Body of pancreas (tissue), 4 donors: ENCODE results near the gene SLC26A4.

Experiments
- POLR2A ChIP-seq, 3 donors: fragments of 450-650 bp; IDR thresholded peaks; one replicate each; pipeline ENCODE4 v1.6.1; 2016; ENCODE audit warnings: antibody characterized with exemption in 3 of 3, mild to moderate bottlenecking in 2 of 3
- TF ChIP-seq, protein P1 (sequence below), 7 experiments: fragments of 450-650 bp in 4 of 7; fragments of 200-600 bp in 3 of 7; sonication (generic) in 3 of 7; IDR thresholded peaks; one replicate each; pipeline ENCODE4 v1.5.1; 2016 to 2019; ENCODE audit warnings: antibody characterized with exemption in 7 of 7

DNA sequence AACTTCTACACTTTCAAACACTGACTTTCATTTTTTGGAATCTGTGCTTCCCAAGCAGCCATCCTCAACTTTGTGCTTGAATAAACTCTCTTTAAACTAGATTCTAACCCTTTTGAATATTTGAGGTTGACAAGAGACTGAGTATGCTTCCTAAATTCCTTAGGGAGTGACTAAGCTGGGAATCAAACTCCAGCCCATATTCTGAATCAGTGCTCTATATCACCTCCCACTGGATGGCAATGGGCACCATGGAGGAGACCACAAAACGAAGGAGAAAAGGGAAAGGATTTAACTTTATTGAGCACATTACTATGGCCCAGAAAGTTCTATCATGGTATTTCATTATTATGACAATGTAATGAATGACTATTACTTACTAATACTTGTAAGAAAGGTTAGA is 17.2 kb upstream of the SLC26A4 start:
- TF ChIP-seq, protein P1, sequence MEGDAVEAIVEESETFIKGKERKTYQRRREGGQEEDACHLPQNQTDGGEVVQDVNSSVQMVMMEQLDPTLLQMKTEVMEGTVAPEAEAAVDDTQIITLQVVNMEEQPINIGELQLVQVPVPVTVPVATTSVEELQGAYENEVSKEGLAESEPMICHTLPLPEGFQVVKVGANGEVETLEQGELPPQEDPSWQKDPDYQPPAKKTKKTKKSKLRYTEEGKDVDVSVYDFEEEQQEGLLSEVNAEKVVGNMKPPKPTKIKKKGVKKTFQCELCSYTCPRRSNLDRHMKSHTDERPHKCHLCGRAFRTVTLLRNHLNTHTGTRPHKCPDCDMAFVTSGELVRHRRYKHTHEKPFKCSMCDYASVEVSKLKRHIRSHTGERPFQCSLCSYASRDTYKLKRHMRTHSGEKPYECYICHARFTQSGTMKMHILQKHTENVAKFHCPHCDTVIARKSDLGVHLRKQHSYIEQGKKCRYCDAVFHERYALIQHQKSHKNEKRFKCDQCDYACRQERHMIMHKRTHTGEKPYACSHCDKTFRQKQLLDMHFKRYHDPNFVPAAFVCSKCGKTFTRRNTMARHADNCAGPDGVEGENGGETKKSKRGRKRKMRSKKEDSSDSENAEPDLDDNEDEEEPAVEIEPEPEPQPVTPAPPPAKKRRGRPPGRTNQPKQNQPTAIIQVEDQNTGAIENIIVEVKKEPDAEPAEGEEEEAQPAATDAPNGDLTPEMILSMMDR (IDR thresholded peaks at IDR 0.05): no peak
- no peak for TF ChIP-seq POLR2A (IDR thresholded peaks at IDR 0.05)
